ENCODE data around the gene ANKRD52. TPM values are rescaled to one million over a fixed set of nuclear protein-coding genes. Genes with fewer than 3 reads are reported as not detected.

ANKRD52 gene
- polyA plus RNA-seq, 1 donor = 17.3 TPM

Other genes starting within 250 kb of the ANKRD52 start
- 9.4 TPM for gene IKZF4, start 237.3 kb downstream of the ANKRD52 start, polyA plus RNA-seq (ENCODE audit: insufficient read length)
- gene RPS26, start 216.5 kb downstream of the ANKRD52 start, polyA plus RNA-seq (ENCODE audit: insufficient read length) = 69.7 TPM
- gene ERBB3, start 178.2 kb downstream of the ANKRD52 start, polyA plus RNA-seq (ENCODE audit: insufficient read length) = 187 TPM
- gene PA2G4, start 153.8 kb downstream of the ANKRD52 start, polyA plus RNA-seq (ENCODE audit: insufficient read length) = 111 TPM
- gene RPL41, start 141.8 kb downstream of the ANKRD52 start, polyA plus RNA-seq (ENCODE audit: insufficient read length) = 5,976 TPM
- 3.6 TPM for gene ZC3H10, start 140.1 kb downstream of the ANKRD52 start, polyA plus RNA-seq (ENCODE audit: insufficient read length)
- gene ESYT1, start 130.1 kb downstream of the ANKRD52 start, polyA plus RNA-seq (ENCODE audit: insufficient read length) = 71.4 TPM
- 905 TPM for gene MYL6B, start 105.8 kb downstream of the ANKRD52 start, polyA plus RNA-seq (ENCODE audit: insufficient read length)
- gene MYL6, start 100.0 kb downstream of the ANKRD52 start, polyA plus RNA-seq (ENCODE audit: insufficient read length) = 1,230 TPM
- 53.8 TPM for gene SMARCC2, start 68.9 kb downstream of the ANKRD52 start, polyA plus RNA-seq (ENCODE audit: insufficient read length)
- 42.7 TPM for gene RNF41, start 36.5 kb downstream of the ANKRD52 start, polyA plus RNA-seq (ENCODE audit: insufficient read length)
- 16.8 TPM for gene NABP2, start 34.0 kb downstream of the ANKRD52 start, polyA plus RNA-seq (ENCODE audit: insufficient read length)
- 0.56 TPM for gene SLC39A5, start 28.3 kb downstream of the ANKRD52 start, polyA plus RNA-seq (ENCODE audit: insufficient read length)
- 28.6 TPM for gene COQ10A, start 8.6 kb upstream of the ANKRD52 start, polyA plus RNA-seq (ENCODE audit: insufficient read length)
- 228 TPM for gene CS, start 41.9 kb upstream of the ANKRD52 start, polyA plus RNA-seq (ENCODE audit: insufficient read length)
- gene CNPY2, start 57.6 kb upstream of the ANKRD52 start, polyA plus RNA-seq (ENCODE audit: insufficient read length) = 58.3 TPM
- 45.1 TPM for gene PAN2, start 75.6 kb upstream of the ANKRD52 start, polyA plus RNA-seq (ENCODE audit: insufficient read length)
- 0.34 TPM for gene IL23A, start 80.5 kb upstream of the ANKRD52 start, polyA plus RNA-seq (ENCODE audit: insufficient read length)
- gene STAT2, start 101.7 kb upstream of the ANKRD52 start, polyA plus RNA-seq (ENCODE audit: insufficient read length) = 61.9 TPM
- gene APOF, start 104.5 kb upstream of the ANKRD52 start, polyA plus RNA-seq (ENCODE audit: insufficient read length) = not detected
- gene TIMELESS, start 191.0 kb upstream of the ANKRD52 start, polyA plus RNA-seq (ENCODE audit: insufficient read length) = 11.9 TPM
- gene MIP, start 196.3 kb upstream of the ANKRD52 start, polyA plus RNA-seq (ENCODE audit: insufficient read length) = 0.35 TPM
- gene SPRYD4, start 210.2 kb upstream of the ANKRD52 start, polyA plus RNA-seq (ENCODE audit: insufficient read length) = 2.4 TPM
- 0.85 TPM for gene GLS2, start 229.8 kb upstream of the ANKRD52 start, polyA plus RNA-seq (ENCODE audit: insufficient read length)